Testis (tissue), 5 donors: Measurements from ENCODE around the gene TDRD10. TPM values are rescaled to one million over a fixed set of nuclear protein-coding genes. Genes with fewer than 3 reads are reported as not detected.
A peak's percentile ranks its signal among the peaks of the same experiment; 100 is the strongest.

Source experiments
- DNase-seq: peaks from one replicate; pipeline ENCODE4 v3.0.0-alpha.2; 2019
- H3K27ac ChIP-seq, 2 donors: fragments of 200-600 bp; sonication (generic); one replicate each; pipeline ENCODE4 v1.5.1; 2019
- H3K27me3 ChIP-seq: fragments of 200-600 bp; sonication (generic); one replicate; pipeline ENCODE4 v1.5.1; 2019
- H3K36me3 ChIP-seq: fragments of 200-600 bp; sonication (generic); one replicate; pipeline ENCODE4 v1.5.1; 2017; ENCODE audit warnings: low read depth; ENCODE audit errors: missing control alignments
- H3K4me1 ChIP-seq: fragments of 200-600 bp; sonication (generic); one replicate; pipeline ENCODE4 v1.5.1; 2019
- H3K4me3 ChIP-seq, 2 donors: fragments of 200-600 bp; sonication (generic); one replicate each; pipeline ENCODE4 v1.5.1; 2017 to 2019
- H3K9me3 ChIP-seq: fragments of 200-600 bp; sonication (generic); one replicate; pipeline ENCODE4 v1.5.1; 2017
- POLR2A ChIP-seq: fragments of 450-650 bp; IDR thresholded peaks from one replicate; pipeline ENCODE4 v1.6.1; 2017; ENCODE audit warnings: antibody characterized with exemption, mild to moderate bottlenecking, moderate library complexity
- WGBS, 2 donors: methylation state at CpG; one replicate each; pipeline ENCODE4 v1.1.5; 2018; 5-methylcytosine and 5-hydroxymethylcytosine counted together
- intact Hi-C: fragments of 100-400 bp; cut with DNase I; formaldehyde crosslinking; loops from one replicate; pipeline ENCODE4 v1.15.1; 2023; ENCODE audit warnings: low total_unique reads
- long read RNA-seq, 2 donors: transcript quantifications; one replicate each; lab custom pipeline, GENCODE V29; 2026
- polyA plus RNA-seq: library from polyadenylated mRNA; stranded (reverse); fragments of 350-450 nt; fragmentation: Illumina TruSeq; extraction: RNeasy Lipid Tissue Mini Kit (QIAGEN cat#74804); gene quantifications from one replicate; pipeline ENCODE4 v1.2.3, GENCODE V29; 2014; ENCODE audit warnings: low read depth, low replicate concordance; ENCODE audit not compliant: insufficient read depth
- total RNA-seq, 2 donors: library from RNA; depleted of rRNA; stranded (reverse); fragments of >200 nt; gene quantifications; one replicate each; pipeline ENCODE4 v1.2.3, GENCODE V29; 2016
- TF ChIP-seq, protein P1 (sequence below), 3 experiments: fragments of 450-650 bp in 2 of 3; fragments of 200-600 bp in 1 of 3; sonication (generic) in 1 of 3; IDR thresholded peaks; one replicate each; pipeline ENCODE4 v1.5.1; 2016 to 2019; ENCODE audit warnings: antibody characterized with exemption in 3 of 3, mild to moderate bottlenecking in 2 of 3, moderate library complexity in 1 of 3

Gene TDRD10, protein sequence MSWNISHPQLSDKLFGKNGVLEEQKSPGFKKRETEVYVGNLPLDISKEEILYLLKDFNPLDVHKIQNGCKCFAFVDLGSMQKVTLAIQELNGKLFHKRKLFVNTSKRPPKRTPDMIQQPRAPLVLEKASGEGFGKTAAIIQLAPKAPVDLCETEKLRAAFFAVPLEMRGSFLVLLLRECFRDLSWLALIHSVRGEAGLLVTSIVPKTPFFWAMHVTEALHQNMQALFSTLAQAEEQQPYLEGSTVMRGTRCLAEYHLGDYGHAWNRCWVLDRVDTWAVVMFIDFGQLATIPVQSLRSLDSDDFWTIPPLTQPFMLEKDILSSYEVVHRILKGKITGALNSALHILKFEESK
- 10 to 100 TPM; 50.9 to 60.3 TPM for total RNA-seq
- 123 TPM for polyA plus RNA-seq
- long read RNA-seq, donor 1, partial matches to known transcripts: 0 of 2 reads
- long read RNA-seq, donor 1, other reads (novel, unspliced or antisense): 0 of 2 reads
- long read RNA-seq, donor 2, partial matches to known transcripts: 0 of 1 reads
- long read RNA-seq, donor 2, other reads (novel, unspliced or antisense): 0 of 1 reads

DNA sequence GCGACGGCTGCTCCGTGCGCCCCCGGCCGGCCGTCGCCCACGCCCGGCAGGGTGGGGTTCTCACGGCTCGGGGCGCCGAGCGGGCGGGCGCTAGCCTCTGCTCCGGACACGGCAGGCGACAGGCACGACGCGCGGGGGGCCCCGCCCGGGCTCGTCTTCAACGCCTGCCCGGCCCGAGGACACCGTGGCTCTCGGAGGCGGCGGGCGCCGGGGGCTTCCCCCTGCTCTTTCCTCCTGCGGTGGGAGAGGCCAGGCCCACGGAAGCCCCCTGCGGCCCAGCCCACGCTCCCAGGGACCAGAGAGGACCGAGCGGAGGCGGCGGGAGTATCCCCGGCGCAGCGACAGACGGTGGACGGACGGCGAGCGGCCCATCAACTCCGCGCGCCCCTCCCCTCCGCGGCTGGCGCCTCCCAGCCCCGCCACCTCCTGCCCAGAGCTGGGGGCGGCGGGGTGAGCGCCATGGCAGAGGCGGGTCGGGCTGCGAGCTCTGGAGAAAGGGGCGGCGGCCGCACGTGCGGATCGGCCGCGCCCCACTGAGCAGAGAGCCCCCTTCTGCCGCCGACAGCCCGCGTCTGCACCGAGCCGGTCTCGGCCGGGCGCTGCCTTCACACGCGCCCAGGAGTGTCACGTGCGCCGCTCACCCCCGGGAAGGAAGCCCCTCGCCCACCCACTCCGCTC, at the start of gene TDRD10, which contains the start of gene SHE:
TDRD10 (plus strand) TSS at position 154 of the 678 bp plus-strand sequence. CDS start 4,685 bp downstream, outside the sequence.
SHE (minus strand) TSS at position 347 of the 678 bp plus-strand sequence. CDS start 386 bp downstream, outside the sequence.
- H3K4me1 ChIP-seq: peaks cover under 1% of the 10 kb centered on the region
- H3K36me3 ChIP-seq: no peaks in the 10 kb centered on the region
- DNase-seq: peak; percentile 71
- H3K9me3 ChIP-seq: no peaks in the 10 kb centered on the region
- 0 to 1% methylated on average over 1 to 77 of the region's 90 CpGs for WGBS, 2 donors
- H3K27me3 ChIP-seq: no peaks in the 10 kb centered on the region
- no peak for TF ChIP-seq POLR2A
- TF ChIP-seq, protein P1, sequence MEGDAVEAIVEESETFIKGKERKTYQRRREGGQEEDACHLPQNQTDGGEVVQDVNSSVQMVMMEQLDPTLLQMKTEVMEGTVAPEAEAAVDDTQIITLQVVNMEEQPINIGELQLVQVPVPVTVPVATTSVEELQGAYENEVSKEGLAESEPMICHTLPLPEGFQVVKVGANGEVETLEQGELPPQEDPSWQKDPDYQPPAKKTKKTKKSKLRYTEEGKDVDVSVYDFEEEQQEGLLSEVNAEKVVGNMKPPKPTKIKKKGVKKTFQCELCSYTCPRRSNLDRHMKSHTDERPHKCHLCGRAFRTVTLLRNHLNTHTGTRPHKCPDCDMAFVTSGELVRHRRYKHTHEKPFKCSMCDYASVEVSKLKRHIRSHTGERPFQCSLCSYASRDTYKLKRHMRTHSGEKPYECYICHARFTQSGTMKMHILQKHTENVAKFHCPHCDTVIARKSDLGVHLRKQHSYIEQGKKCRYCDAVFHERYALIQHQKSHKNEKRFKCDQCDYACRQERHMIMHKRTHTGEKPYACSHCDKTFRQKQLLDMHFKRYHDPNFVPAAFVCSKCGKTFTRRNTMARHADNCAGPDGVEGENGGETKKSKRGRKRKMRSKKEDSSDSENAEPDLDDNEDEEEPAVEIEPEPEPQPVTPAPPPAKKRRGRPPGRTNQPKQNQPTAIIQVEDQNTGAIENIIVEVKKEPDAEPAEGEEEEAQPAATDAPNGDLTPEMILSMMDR (IDR thresholded peaks at IDR 0.05): no peak
- H3K4me3 ChIP-seq: peak within 1 kb of the TSS; percentile 65 to 72
- peak within 1 kb of the TSS; percentile 89 to 91 for H3K27ac ChIP-seq
- intact Hi-C loops: no loop called here

DNA sequence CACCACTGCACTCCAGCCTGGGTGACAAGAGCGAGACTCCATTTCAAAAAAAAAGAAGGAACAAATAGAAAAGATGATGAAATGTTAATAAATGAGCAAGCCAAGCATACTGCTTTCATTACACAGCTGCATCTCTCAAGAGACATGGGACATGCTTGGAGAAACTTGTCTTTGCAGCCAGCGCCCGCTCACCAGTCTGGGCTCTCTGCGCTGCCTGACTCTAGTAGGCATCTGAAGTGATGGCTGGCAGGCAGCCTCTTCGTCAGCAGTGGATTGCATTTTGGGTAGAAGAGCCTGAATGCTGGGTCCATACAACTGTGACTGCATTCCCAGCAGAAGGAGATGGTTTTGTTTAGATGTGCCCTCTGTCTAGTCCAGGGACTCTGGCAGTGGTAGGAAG, 48.9 kb upstream of the TDRD10 start:
- no peak overlapping the region for H3K27ac ChIP-seq
- no peak for TF ChIP-seq POLR2A
- TF ChIP-seq, protein P1 (IDR thresholded peaks at IDR 0.05): no peak
- 82 to 94% methylated on average over 5 of the region's 5 CpGs for WGBS, 2 donors
- no peaks in the 10 kb centered on the region for H3K9me3 ChIP-seq
- intact Hi-C loops: no loop called here
- no peaks in the 10 kb centered on the region for H3K27me3 ChIP-seq
- DNase-seq: no peak
- H3K36me3 ChIP-seq: no peaks in the 10 kb centered on the region
- no peak overlapping the region for H3K4me3 ChIP-seq
- H3K4me1 ChIP-seq: no peaks in the 10 kb centered on the region

DNA sequence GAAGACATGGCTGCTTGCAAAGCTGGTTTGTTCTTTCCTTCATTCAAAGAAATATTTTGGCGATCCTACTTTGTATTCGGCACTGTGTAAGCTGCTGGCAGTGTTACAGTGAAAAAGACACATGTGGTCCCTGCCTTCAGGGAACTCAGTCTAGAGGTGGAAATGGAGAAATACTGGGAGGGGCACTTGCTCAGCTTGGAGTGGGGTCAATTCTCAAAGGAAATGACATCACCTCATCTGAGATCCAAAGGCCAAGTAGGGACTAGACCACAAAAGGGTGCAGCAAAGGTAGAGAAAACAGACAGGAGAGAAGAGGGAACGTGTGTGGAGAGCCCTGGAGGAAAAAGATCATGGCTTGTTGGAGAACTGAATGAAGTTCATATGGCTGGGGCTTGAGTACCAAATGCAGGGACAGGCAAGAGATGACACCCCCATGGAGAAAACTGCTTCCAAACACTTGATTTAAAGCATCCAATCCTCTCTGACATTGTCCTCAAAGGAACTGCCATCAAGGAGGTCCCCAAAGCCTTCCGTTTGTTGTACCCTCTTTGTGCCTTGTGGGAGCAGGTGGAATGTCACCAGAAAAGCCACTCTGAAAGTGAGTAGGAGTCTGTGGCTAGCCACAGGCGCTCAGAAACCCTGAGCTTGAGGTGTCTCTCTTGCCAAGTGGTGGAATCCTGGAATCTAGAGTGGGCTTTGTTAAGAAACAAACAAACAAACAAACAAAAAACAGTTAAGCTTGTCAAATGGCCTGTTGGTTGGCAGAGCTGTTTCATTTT, 48.3 kb upstream of the TDRD10 start:
- no peak overlapping the region for H3K27ac ChIP-seq
- H3K36me3 ChIP-seq: no peaks in the 10 kb centered on the region
- DNase-seq: no peak
- intact Hi-C loops: no loop called here
- no peak overlapping the region for H3K4me3 ChIP-seq
- H3K4me1 ChIP-seq: no peaks in the 10 kb centered on the region
- H3K9me3 ChIP-seq: no peaks in the 10 kb centered on the region
- WGBS, 2 donors: 61 to 66% methylated on average over 5 of the region's 5 CpGs
- no peaks in the 10 kb centered on the region for H3K27me3 ChIP-seq
- no peak for TF ChIP-seq POLR2A
- TF ChIP-seq, protein P1 (IDR thresholded peaks at IDR 0.05): no peak

DNA sequence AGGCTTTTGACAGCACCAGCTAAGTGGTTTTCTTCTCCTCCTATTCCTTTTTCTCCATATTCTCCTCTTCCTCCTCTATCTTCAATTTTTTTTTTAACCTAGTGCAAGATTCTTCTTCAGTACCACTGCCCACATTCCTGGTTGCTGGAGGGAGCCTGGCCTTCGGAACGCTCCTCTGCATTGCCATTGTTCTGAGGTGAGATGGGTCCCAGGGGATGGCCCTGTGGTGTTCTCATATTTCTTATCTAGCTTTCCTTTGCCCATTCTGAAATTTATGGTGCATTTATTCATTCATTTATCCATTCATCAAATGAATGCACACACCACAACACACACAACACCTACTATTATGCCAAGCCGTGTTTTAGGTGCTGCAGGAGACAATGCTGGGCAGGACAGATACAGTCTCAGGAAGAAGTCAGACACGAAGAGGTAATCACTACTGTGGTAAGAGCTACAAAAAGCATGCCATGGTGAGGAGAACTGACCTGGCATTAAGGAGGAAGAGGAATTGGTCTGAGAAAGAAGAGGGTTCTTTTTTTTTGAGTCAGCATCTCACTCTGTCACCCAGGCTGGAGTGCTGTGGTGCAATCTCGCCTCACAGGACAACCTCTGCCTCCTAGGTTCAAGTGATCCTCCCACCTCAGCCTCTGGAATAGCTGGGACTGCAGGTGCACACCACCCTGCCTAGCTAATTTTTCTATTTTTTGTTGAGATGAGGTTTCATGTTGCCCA, 47.5 kb upstream of the TDRD10 start:
- H3K4me3 ChIP-seq: no peak overlapping the region
- TF ChIP-seq, protein P1 (IDR thresholded peaks at IDR 0.05): no peak
- no peak for TF ChIP-seq POLR2A
- intact Hi-C loops: no loop called here
- WGBS, 2 donors: 79 to 80% methylated on average over 5 of the region's 5 CpGs
- H3K4me1 ChIP-seq: no peaks in the 10 kb centered on the region
- no peak for DNase-seq
- no peaks in the 10 kb centered on the region for H3K27me3 ChIP-seq
- no peaks in the 10 kb centered on the region for H3K36me3 ChIP-seq
- no peak overlapping the region for H3K27ac ChIP-seq
- H3K9me3 ChIP-seq: no peaks in the 10 kb centered on the region
